DMS53 treated with DMSO at 0.1 percent for 48 hours (cell line): ENCODE data around the gene TSPAN18.

Experiments
- DNase-seq: peaks from one replicate; lab custom pipeline; 2025; ENCODE audit not compliant: unreplicated experiment; lab: John Stamatoyannopoulos, UW

Gene TSPAN18

DNA sequence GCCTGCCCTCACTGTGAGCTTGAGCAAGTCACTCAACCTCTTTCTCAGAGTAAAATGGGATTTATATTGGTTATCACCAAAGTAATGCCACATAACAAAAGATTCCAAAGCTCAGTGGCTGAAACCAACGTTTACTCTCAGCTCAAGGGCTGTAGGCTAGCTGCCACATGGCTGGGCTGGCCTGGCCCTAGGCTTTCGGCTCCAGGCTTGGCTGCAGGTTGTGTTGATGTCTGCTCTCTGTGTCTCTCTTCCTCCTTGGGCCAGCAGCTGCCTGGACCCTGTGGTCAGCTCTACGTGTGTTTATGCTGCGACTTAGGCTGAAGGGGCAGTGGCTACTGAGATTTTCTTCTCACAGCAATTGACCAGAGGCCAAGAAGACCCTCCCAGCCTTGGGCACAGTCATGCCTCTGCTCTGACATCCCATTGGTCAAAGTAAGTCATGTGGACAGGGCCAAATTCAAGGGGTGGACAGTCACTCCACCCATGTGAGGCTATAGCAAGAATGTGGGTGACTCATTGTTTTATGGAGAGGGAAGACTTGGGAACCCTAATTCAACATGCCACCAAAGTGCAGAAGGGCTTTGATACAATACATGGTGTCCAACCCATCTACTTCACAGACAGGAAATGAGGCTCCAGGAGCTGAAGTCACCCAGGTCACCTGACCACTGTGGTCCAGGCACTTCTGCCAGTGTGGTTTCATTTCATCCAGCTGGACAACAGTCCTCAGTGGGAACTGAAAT lies 90.6 kb downstream of the TSPAN18 start:
- no peak for DNase-seq

DNA sequence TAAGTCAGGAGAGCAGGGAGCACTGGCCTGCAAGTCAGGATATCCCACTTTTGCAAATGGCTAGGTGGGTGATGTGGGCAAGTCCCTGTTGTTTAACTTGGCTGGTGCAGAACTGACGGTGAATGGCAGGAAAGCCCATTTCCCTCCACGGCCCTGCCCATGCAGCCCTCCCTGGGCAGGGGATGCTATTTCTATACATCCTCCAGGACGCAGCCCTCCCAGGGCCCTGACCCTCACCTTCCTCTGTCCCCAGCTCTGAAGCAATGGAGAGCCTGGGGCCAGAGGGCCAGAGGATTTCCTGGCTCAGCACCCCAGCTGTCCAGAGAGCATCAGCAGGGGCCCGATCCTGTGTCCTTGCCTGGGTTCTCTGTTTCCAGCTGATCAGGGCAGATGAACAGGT lies 91.3 kb downstream of the TSPAN18 start:
- DNase-seq = no peak

DNA sequence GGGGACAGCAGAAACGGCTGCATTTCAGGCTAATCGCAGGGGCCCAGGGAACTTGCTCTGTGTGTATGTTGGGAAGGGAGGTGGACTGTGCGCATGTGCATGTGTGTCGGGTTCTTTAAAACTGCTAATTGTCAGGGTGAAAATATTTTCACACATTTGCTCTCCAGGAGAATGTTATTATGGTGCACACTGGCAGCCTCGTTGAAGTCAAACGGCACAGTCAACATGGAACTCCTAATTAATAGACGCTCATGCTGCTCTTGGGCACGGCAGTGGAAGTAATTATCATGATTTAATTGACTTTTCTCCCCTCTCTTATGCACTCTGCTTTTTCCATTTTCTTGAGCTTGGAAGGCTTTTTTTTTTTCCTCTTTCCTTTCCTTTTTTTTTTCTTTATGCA lies 92.6 kb downstream of the TSPAN18 start:
- DNase-seq = no peak

DNA sequence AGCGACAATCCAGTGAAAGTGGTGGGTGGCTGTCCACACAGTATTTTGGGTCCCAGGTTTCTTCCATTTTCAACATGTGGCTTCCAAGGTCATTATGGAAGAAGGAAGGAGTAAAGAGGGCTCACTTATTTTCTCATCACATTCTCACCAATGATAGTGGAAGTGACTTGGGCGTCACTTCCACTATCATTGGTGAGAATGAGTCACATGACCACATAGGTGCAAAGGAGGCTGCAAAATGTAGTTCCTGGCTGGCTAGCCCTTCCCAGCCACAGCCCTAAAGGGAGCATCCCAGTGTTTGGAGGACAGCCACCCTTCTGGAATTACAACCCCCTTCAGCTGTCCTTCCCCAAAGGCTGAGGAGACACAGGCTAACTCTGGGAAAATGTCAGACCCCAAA lies 95.6 kb downstream of the TSPAN18 start:
- DNase-seq = no peak

DNA sequence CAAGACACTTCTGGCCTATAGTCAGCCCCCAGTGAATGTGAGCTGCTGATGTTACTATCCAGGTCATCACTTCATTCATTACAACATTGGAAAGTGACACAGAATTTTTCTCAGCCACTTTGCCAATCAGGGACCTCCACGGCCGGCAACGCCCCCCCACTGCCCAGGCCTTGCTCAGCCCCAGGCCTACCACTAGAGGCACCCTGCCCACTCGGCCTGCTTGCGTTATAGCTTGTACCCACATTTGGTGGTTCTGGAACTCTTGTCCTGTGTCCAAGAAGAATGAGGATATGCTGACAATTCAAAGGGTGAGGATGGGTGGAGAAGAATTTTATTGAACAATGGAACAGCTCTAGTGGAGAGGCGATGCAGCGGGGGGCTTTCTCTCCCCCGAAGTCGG lies 96.2 kb downstream of the TSPAN18 start:
- no peak for DNase-seq

DNA sequence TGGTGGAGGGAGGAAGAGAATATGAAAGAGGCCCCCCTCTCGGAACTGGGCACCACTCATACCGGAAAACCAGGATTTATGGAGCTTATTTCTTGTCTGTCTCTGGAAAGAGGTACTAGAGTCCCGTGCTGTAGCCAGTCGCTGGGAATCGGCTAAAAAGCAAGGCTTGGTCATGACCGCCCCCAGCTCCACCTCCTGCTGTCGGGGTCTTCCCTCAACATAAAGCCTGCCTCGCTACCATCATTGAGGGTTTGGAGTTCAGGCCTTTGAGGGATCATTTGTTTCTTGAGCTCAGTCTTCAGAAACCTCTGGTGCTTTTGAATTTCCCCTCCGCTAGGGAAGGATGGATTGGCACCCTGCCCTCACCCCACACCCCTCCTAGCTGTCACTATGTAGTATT lies 97.1 kb downstream of the TSPAN18 start:
- no peak for DNase-seq

GRCh38 chr11:44824300-44824704 lies 97.5 kb downstream of the TSPAN18 start:
- DNase-seq = no peak

DNA sequence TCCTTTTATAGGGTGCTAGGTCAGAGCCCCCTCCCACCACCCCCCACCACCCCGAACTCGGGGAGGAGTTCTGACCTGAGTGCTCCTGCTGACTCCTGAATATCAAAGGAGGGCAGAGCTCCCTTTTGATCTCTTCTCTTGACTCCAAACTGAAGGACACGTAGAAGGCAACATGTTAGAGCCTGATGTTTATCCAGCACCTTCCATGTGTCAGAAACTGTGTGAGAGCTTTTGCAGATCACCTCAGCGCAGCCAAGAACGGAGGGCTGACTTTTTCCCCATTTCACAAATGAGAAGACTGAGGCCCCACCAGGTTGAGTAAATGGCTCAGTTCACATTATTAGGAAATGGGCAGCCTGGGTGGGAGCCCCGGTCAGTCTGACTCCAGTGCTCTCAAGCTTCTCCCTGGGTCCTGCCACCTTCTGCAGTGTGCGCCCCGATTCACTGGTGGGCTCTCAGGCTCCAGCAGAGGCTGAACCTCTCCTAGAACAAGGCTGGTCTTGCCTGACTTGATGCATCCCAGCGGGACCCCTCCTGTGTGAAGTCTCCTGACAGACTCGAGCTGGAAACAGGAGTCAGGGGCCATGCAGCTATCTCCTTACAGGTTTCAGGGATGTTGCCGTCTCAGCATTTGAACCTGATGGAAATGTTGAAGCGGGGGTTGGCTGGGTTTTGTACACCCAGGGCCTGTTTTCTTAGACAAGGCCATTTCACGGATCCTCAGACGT lies 98.5 kb downstream of the TSPAN18 start:
- DNase-seq = no peak

- DNase-seq = no peak
Observed at GRCh38 chr11:44826922-44827643, 100.3 kb downstream of the TSPAN18 start.

GRCh38 chr11:44828296-44828695 lies 101.5 kb downstream of the TSPAN18 start:
- no peak for DNase-seq

- DNase-seq = no peak
Observed at GRCh38 chr11:44829838-44830237, 103.1 kb downstream of the TSPAN18 start.

DNA sequence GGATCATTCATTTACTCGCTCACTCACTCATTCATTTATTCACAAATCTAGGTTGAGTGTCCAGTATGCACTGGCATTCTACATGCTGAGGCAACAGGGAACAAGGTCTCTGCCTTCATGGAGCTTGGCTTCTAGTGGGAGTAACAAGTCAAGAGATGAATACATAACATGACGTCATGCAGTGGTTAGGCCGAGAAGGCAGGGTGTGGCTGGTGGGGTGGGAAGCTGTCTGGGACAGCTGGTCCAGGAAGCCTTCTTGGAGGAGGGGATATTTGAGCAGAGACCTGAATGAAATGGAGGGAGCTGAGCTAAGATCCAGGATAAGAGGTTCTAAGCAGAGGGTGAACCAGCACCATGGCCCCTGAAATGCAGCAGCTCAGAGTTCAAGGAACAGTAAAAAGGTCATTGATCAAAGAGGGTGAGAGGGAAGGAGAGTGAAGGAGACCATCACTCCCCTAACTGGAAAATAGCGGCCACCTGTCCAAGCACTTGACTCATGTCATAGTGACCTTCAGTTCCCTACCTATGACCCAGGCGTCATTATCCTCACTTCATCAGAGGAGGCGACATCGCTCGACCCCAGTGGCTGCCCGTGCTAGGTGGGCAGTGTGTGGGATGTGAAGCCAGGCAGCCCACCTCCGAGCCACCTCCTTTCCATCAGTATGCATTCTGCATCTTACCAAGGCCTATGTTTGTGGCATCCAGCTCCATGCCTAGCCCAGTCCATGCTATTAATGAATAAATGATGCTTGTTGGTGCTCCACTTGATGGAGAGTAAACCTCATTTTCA lies 105.0 kb downstream of the TSPAN18 start:
- no peak for DNase-seq

- no peak for DNase-seq
Observed at GRCh38 chr11:44832452-44832851, 105.7 kb downstream of the TSPAN18 start.

- no peak for DNase-seq
Observed at GRCh38 chr11:44833221-44833876, 106.6 kb downstream of the TSPAN18 start.

- DNase-seq = no peak
Observed at GRCh38 chr11:44833877-44834452, 107.2 kb downstream of the TSPAN18 start.

DNA sequence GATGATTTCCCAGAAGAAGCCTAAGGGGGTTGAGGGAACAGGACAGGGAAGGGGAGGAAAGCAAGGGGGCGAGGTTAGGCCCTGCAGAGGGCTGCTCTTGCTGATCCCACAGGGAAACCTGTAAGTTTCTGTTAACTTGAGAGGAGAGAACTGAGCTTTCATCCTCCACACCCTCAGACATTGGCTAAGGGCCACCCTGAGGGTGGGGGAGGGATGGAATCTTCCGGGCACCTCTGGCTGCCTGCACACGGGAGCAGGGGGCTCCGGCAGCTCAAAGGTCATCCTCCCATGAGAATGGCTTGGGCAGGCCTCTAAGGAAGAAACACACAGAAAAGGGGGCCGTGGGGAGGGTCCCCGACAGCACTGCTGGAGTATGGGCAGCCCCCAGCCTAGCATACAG lies 108.1 kb downstream of the TSPAN18 start:
- DNase-seq = no peak

GRCh38 chr11:44835296-44835695 lies 108.5 kb downstream of the TSPAN18 start:
- no peak for DNase-seq

GRCh38 chr11:44835938-44836337 lies 109.2 kb downstream of the TSPAN18 start:
- no peak for DNase-seq

GRCh38 chr11:44837661-44838060 lies 110.9 kb downstream of the TSPAN18 start:
- no peak for DNase-seq

DNA sequence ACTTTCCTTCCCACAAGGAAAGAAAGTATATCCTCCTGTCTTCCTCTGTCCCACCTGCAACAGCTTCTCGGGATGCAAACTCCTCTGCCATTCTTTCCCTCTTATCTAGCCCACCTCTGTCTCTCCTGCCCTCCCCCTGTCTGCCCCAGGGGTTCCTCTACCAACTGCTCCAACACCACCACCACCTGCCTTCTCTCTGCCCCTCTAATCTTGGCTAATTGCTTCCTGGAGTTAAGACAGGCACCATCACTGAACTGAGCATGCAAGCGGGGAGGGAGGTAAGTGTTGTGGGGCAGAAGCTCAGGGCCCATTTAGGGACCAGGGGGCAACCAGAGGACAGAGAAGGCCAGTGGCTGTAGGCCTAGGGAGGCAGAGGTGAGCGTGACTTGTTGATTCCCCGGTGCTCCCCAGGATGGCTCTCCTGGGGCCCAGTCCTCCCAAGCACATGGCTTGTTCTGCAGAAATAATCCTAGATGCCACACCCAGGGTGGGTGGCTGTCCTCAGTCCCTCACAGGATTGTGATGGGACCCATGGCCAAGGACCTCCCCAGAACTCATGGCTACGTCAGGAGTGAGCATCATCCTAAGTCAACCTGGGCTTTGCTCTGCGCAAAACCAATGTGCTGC lies 112.8 kb downstream of the TSPAN18 start:
- DNase-seq = no peak
